Measurements from ENCODE around the gene CMTM5.

CMTM5 gene

GRCh38 chr14:23358042-23358441 is 18.8 kb upstream of the CMTM5 start:
- no peak for TF ChIP-seq CTCF (IDR thresholded peaks at IDR 0.05; ENCODE audit: extremely low read depth, insufficient read depth, missing control alignments)
- in situ Hi-C loops (cut with MboI; ENCODE audit: low pct_unique_long_range_greater_than_20kb, low sequenced_read_pairs, unreplicated experiment): no loop called here
- no peak for DNase-seq (ENCODE audit: low spot score)

DNA sequence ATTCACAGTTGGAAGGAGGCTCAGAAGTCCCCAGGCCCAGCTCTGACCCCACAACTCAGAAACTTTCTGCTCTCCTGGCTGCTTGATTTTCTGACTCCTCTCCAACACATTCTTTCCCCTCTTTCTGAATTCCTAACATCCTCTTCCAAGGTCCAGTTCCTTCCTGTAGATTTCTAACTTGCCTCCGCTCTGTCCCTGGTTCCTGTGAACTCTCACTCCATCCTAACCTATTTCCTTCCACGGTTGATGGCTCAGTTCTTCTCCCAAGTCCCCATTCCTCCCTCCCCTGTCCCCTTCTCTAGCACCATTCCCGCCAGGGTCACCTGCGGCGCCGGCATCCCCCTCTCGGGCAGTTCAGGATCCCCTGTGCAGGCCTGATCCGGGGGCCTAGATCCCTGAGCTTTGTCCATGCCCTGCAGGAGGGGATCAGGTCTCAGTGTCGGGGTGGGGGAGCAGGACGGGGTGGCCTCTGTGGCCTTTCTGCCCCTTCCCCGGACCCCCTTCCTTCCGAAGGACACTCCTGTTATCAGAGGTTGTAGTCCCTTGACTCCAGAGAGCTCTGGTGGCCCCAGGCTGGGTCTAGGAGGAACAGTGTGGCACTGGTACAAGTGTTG is 18.2 kb upstream of the CMTM5 start:
- no peak for DNase-seq (ENCODE audit: low spot score)
- in situ Hi-C loops (cut with MboI; ENCODE audit: low pct_unique_long_range_greater_than_20kb, low sequenced_read_pairs, unreplicated experiment): no loop called here
- TF ChIP-seq CTCF (IDR thresholded peaks at IDR 0.05; ENCODE audit: extremely low read depth, insufficient read depth, missing control alignments): no peak

DNA sequence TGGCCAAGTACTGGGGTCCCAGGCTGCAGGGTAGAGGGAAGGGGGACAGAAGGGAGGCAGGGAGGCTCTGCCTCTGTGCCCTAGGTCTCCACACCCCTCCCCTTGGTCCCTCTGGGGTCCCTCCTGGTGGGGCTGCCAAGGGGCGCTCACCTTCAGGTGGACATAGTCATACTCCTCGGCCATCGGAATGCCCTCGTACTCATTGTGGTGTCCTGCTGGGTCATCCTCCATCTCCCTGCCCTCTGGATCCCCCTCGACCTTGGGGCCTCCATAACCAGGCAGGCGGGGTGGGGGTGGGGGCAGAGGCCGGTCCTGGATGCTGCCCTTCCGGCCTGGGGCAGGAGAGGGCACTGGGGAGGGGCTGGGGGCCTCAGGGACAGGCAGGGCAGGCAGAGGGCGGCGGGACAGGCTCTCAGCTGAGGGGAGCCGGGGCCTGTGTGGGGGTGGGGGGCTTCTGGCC is 17.6 kb upstream of the CMTM5 start:
- in situ Hi-C loops (cut with MboI; ENCODE audit: low pct_unique_long_range_greater_than_20kb, low sequenced_read_pairs, unreplicated experiment): no loop called here
- DNase-seq (ENCODE audit: low spot score): no peak
- no peak for TF ChIP-seq CTCF (IDR thresholded peaks at IDR 0.05; ENCODE audit: extremely low read depth, insufficient read depth, missing control alignments)

DNA sequence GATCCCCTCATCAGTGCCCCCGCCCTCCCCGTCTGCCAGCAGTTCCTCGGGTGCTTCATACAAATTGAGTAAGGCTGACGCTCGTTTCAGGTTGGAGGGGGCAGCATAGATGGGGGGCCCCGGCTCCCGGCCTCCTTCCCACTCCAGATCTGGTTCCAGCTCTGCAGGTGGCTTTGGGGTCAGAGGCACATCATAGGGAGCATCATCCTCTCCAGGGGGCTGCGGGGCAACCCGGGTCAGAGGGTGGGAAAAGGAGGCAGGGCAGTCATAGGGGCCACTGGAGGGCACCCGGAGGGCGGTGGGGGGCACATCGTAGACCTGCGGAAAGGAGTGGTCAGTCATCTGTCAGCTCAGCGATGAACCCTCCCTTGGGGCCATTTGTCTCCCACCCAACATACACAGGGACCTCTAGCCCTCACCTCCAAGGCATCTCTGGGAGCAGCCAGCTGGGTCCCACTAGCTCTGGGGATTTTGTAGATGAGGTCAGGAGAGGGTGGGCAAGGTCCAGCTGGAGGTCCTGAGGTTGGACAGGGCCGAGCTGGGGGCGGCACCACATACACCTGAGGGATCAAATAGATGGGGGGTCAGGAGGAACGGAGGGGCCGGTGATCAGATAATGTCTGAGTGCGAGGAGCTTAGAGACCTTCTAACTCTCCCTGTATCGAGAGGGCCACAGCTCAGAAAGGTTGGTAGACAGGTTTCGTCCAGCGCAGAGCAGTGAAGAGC is 17.0 kb upstream of the CMTM5 start:
- no peak for DNase-seq (ENCODE audit: low spot score)
- no peak for TF ChIP-seq CTCF (IDR thresholded peaks at IDR 0.05; ENCODE audit: extremely low read depth, insufficient read depth, missing control alignments)

GRCh38 chr14:23360496-23360895 is 16.4 kb upstream of the CMTM5 start:
- DNase-seq (ENCODE audit: low spot score): no peak
- no peak for TF ChIP-seq CTCF (IDR thresholded peaks at IDR 0.05; ENCODE audit: extremely low read depth, insufficient read depth, missing control alignments)
- in situ Hi-C loops (cut with MboI; ENCODE audit: low pct_unique_long_range_greater_than_20kb, low sequenced_read_pairs, unreplicated experiment): no loop called here

More for the DNA sequence above, 17.0 kb upstream of the CMTM5 start:
- in situ Hi-C loops (cut with MboI; ENCODE audit: low pct_unique_long_range_greater_than_20kb, low sequenced_read_pairs, unreplicated experiment): no loop called here

GRCh38 chr14:23361320-23361719 is 15.5 kb upstream of the CMTM5 start:
- in situ Hi-C loops (cut with MboI; ENCODE audit: low pct_unique_long_range_greater_than_20kb, low sequenced_read_pairs, unreplicated experiment): no loop called here
- peak; percentile 62 for DNase-seq (ENCODE audit: low spot score)
- no peak for TF ChIP-seq CTCF (IDR thresholded peaks at IDR 0.05; ENCODE audit: extremely low read depth, insufficient read depth, missing control alignments)
